Large intestine (tissue), 3 donors: Measurements from ENCODE around the gene NFKBIE. TPM values are rescaled to one million over a fixed set of nuclear protein-coding genes. Genes with fewer than 3 reads are reported as not detected.

ENCODE experiments used
- DNase-seq, 2 donors: peaks; one replicate each; pipeline versions ENCODE4 v3.0.0 to v3.0.0-alpha.2; 2013
- H3K27ac ChIP-seq: one replicate; pipeline ENCODE4 v1.5.1; 2013; ENCODE audit warnings: low read length
- H3K27me3 ChIP-seq: 2 replicates; pipeline ENCODE4 v1.6.1; 2013; ENCODE audit warnings: low read length; ENCODE audit not compliant: control insufficient read depth, insufficient read depth
- H3K36me3 ChIP-seq: 2 replicates; pipeline ENCODE4 v1.6.1; 2013; ENCODE audit warnings: low read length; ENCODE audit not compliant: control insufficient read depth, insufficient read depth
- H3K4me1 ChIP-seq: one replicate; pipeline ENCODE4 v1.6.1; 2013; ENCODE audit warnings: low read length; ENCODE audit not compliant: control insufficient read depth, insufficient read depth
- H3K4me3 ChIP-seq: one replicate; pipeline ENCODE4 v1.5.1; 2013; ENCODE audit warnings: low read length
- H3K9me3 ChIP-seq: one replicate; pipeline ENCODE4 v1.6.1; 2013; ENCODE audit warnings: mild to moderate bottlenecking, low read depth, low read length, moderate library complexity; ENCODE audit not compliant: control insufficient read depth
- WGBS: methylation state at CpG from one replicate; pipeline ENCODE4 v1.1.5; 2013; ENCODE audit warnings: low lambda C conversion rate; ENCODE audit not compliant: insufficient coverage; 5-methylcytosine and 5-hydroxymethylcytosine counted together
- polyA plus RNA-seq: library from polyadenylated mRNA; unstranded; fragments of 120-200 nt; gene quantifications from one replicate; pipeline ENCODE4 v1.2.1, GENCODE V29; 2013

NFKBIE gene
- polyA plus RNA-seq, 1 donor = 10.5 TPM

- Histone ChIP-seq H3K27me3 (no peaks in the 10 kb centered on the region), H3K27ac (no peak overlapping the region), H3K4me3 (no peak overlapping the region), H3K36me3 (peaks cover 66% of the 10 kb centered on the region), H3K4me1 (peaks cover 8% of the 10 kb centered on the region), H3K9me3 (no peaks in the 10 kb centered on the region)
- WGBS = 58% methylated on average over 1 of the region's 6 CpGs
- DNase-seq = no peak
These were observed 15.2 kb downstream of the NFKBIE start for GRCh38 chr6:44250067-44250717.

GRCh38 chr6:44249082-44249748, 16.1 kb downstream of the NFKBIE start:
- no CpG with 5 or more reads among the region's 9 CpGs for WGBS

DNA sequence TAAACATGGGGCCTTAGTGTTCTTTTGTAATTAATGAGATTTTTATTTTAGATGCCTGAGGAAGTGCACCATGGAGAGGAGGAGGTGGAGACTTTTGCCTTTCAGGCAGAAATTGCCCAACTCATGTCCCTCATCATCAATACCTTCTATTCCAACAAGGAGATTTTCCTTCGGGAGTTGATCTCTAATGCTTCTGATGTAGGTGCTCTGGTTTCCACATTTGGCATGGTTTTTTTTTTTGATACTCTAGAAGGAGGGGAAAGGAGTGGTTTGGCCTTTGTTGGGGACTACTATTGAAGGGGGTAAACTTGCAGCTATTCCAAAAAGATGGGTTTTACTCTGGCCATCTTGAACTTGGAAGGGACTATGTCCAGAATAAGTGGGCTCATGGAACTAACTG, 16.8 kb downstream of the NFKBIE start:
- DNase-seq = no peak
- Histone ChIP-seq H3K4me3 (peak overlapping the region; percentile 96), H3K36me3 (peaks cover 50% of the 10 kb centered on the region), H3K27ac (no peak overlapping the region), H3K27me3 (no peaks in the 10 kb centered on the region), H3K4me1 (peaks cover 8% of the 10 kb centered on the region), H3K9me3 (no peaks in the 10 kb centered on the region)
- no CpG with 5 or more reads among the region's 1 CpG for WGBS

More at GRCh38 chr6:44249082-44249748, 16.1 kb downstream of the NFKBIE start:
- H3K36me3 ChIP-seq = peaks cover 56% of the 10 kb centered on the region
- peaks cover 8% of the 10 kb centered on the region for H3K4me1 ChIP-seq
- no peaks in the 10 kb centered on the region for H3K27me3 ChIP-seq
- no peak for DNase-seq
- H3K9me3 ChIP-seq = no peaks in the 10 kb centered on the region
- H3K4me3 ChIP-seq = no peak overlapping the region
- H3K27ac ChIP-seq = no peak overlapping the region

DNA sequence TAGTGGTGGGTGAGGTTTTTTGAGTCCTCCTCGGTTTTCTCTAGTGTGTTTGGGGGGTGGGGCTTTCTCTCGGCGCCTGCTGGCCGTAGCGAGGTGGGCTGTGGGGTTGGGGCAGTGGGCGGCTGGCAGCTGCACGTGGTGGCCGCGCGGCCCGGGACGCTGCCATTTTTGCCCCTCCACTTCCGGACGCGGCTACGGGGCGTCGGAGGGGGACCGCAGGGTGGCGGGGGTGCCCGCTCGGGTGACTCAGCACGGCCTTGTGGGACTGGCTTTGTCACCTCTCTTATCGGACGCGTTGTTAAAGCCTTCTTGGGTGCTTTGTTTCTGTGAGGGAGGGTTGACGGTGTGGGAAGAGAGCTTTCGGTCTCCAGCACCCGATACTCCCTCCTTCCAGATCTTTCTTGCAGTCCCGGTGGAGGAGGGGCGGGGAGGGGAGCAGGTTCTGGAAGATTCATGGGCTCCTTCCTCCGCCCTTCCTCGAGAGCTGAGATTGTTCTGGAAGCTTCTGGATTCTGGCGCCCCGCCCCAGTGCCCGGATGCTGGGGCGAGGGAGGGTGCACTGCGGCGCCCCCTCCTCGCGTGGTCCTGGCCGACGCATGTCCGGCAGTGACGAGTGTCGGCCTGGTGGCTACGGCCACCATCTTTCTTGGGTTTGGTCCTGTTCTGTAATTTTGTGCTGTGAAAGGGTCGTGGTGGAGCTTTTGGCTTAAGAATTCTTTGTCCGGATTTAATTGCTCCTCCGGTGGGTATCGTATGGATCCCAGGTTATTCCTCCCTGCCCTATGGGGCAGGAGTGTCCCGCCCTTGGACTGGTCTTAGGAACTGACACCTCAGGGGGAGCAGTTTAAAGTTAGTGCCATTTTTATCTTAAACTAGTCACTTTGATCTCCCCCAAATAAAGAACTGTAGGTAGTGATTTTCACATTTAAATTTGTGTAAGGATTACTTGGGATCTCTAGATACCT, 17.7 kb downstream of the NFKBIE start:
- no CpG with 5 or more reads among the region's 52 CpGs for WGBS
- DNase-seq = peak; percentile 65 to 84
- Histone ChIP-seq H3K36me3 (peaks cover 40% of the 10 kb centered on the region), H3K9me3 (no peaks in the 10 kb centered on the region), H3K27me3 (no peaks in the 10 kb centered on the region), H3K4me3 (peak overlapping the region; percentile 96), H3K4me1 (peaks cover 8% of the 10 kb centered on the region), H3K27ac (peak overlapping the region; percentile 94)

- Histone ChIP-seq H3K9me3 (no peaks in the 10 kb centered on the region), H3K27ac (peak within 1 kb of the TSS; percentile 94), H3K36me3 (peaks cover 33% of the 10 kb centered on the region), H3K4me1 (peaks cover 8% of the 10 kb centered on the region), H3K27me3 (no peaks in the 10 kb centered on the region), H3K4me3 (peak within 1 kb of the TSS; percentile 96)
- peak; percentile 98 to 99 for DNase-seq
- 0% methylated on average over 2 of the region's 34 CpGs for WGBS
These were observed 18.6 kb downstream of the NFKBIE start, which contains the start of gene HSP90AB1 for GRCh38 chr6:44246663-44247337. HSP90AB1 (plus strand) TSS chr6:44247101; CDS start chr6:44248630, 1,529 bp downstream.

GRCh38 chr6:44245912-44246662, 19.3 kb downstream of the NFKBIE start:
- Histone ChIP-seq H3K9me3 (no peaks in the 10 kb centered on the region), H3K27me3 (no peaks in the 10 kb centered on the region), H3K4me1 (peaks cover 8% of the 10 kb centered on the region), H3K4me3 (peak overlapping the region; percentile 96), H3K27ac (peak overlapping the region; percentile 94), H3K36me3 (peaks cover 26% of the 10 kb centered on the region)
- peak; percentile 83 to 94 for DNase-seq
- no CpG with 5 or more reads among the region's 62 CpGs for WGBS

- whole genome bisulfite sequencing = no CpG with 5 or more reads among the region's 12 CpGs
These were observed 19.9 kb downstream of the NFKBIE start for GRCh38 chr6:44245391-44245911.

GRCh38 chr6:44243345-44243744, 22.0 kb downstream of the NFKBIE start:
- Histone ChIP-seq H3K36me3 (no peaks in the 10 kb centered on the region), H3K4me3 (no peak overlapping the region), H3K27me3 (no peaks in the 10 kb centered on the region), H3K27ac (no peak overlapping the region), H3K4me1 (peaks cover 6% of the 10 kb centered on the region), H3K9me3 (no peaks in the 10 kb centered on the region)
- DNase-seq = no peak
- 100% methylated on average over 4 of the region's 7 CpGs for WGBS

More at GRCh38 chr6:44245391-44245911, 19.9 kb downstream of the NFKBIE start:
- Histone ChIP-seq H3K9me3 (no peaks in the 10 kb centered on the region), H3K27me3 (no peaks in the 10 kb centered on the region), H3K36me3 (peaks cover 20% of the 10 kb centered on the region), H3K4me1 (peaks cover 8% of the 10 kb centered on the region), H3K4me3 (peak overlapping the region; percentile 96), H3K27ac (peak overlapping the region; percentile 94)
- no peak for DNase-seq

DNA sequence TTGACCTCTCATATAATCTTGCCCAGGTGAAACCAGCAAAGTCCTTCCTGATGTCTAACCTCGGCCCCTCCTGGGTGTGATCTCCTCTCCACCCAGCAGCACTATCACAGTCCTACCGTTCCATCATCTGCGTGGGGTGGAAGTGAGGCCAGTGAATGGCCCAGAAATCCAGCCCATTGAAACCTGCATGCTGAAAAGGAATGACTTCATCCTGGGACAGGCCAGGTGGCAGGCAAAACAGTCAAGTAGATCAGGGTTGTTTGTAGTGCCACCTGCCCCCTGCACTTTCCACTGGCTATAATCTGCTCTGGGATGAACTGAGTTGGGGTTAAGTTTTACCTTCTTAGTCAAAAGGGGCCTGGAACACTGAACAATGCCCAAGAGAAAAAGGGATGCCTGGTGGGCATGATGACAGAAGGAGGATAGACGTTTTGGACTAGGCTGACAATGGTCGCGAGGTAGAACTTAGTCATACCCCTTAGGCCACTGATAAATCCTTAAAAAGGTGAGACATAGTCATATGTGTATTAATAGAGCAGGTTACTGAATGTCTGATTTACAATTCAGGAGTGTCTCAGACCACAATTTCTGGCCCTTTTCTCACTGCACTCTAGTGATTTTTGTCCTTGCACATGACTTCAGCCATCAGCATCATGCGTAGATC, 26.5 kb downstream of the NFKBIE start:
- no peak for DNase-seq
- H3K4me3 ChIP-seq = no peak overlapping the region
- H3K4me1 ChIP-seq = peaks cover 26% of the 10 kb centered on the region
- H3K27ac ChIP-seq = peak overlapping the region; percentile 90
- H3K36me3 ChIP-seq = no peaks in the 10 kb centered on the region
- WGBS = no CpG with 5 or more reads among the region's 7 CpGs
- H3K9me3 ChIP-seq = no peaks in the 10 kb centered on the region
- no peaks in the 10 kb centered on the region for H3K27me3 ChIP-seq
